Hypothalamus (tissue), 51 donors: ENCODE measurements around the gene SFMBT1.

Experiments used
- DNase-seq, 51 donors: peaks; one replicate each; lab custom pipeline; 2025; lab: John Stamatoyannopoulos, UW

SFMBT1 gene

GRCh38 chr3:53008932-53009331, 36.9 kb downstream of the SFMBT1 start:
- no peak for DNase-seq

DNA sequence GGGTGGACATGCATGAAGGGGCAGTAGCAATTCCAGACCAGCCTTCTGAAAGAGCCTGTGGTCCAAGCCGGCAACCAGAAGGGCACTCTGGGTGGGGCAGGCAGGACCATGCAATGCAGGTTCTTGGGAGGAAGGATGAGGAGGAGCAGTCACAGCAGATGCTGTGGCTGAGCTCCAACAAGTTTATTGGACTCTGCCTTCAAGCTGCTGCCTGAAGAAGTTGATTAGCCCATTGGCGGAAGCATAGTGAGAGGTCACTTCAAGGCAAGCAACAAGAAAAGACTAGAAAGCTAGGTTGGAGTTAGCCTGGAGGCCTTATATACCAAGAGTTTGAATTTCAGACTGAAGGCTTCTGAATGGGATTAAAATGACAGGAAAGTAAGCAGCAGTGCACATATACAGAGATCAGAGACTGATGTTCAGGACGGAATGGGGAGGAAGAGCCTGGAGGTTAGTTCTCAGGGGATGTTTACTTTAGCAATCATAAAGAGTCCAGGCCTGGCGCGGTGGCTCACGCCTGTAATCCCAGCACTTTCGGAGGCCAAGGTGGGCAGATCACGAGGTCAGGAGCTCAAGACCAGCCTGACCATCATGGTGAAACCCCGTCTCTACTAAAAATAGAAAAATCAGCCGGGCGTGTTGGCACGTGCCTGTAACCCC, 39.9 kb downstream of the SFMBT1 start:
- no peak for DNase-seq

DNA sequence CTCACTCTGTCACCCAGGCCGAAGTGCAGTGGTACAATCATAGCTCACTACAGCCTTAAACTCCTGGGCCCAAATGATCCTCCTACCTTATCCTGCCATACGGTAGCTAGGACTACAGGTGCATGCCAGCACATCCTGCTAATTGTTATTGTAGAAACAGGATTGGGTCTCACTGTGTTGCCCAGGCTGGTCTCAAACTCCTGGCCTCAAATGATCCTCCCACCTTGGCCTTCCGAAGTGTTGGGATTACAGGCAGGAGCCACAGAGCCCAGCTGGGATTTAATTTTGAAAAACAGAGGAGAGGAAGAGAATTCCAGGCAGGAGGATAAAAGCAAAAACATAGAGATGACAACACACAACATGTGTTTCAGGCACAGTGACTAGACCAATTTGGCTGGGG, 40.5 kb downstream of the SFMBT1 start:
- no peak for DNase-seq

- DNase-seq = no peak
These were observed 42.6 kb downstream of the SFMBT1 start for GRCh38 chr3:53003320-53003719.

DNA sequence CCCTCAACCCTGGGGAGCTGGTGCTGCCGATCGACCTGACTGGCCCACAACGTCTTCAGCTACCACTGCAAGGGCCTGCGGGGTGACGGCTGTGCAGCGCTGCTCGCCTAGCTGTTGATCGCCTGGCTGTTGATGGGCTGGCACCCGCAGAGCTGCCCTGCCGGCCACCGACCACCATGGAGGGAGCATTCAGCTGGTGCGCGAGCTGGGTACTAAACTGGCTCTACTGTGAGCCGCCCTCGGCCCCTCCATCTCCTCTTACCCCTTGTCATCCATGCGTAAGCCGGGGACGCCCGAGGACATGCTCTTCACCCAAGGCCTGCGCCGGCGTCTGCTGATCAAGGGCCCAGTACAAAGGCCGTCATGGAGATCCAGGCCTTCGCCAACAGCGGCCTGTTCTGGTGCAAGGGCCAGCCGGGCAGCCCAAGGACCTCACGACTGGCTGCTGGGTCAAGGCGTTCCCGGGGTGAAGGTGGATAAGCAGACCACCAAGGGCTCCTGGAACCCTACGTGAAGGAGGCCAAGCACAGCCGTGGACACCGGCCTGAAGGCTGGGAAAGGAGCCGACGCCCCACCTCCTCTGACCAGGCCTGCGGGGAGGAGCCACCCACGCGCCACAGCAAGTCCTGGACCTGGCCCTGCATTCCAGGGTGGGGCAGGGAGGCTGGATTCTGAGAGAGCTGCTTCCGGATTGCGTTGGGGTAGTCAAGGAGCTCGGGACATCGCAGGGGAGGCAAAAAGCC, 46.9 kb downstream of the SFMBT1 start:
- DNase-seq = no peak

GRCh38 chr3:52990637-52991036, 55.2 kb downstream of the SFMBT1 start:
- no peak for DNase-seq

- DNase-seq = no peak
These were observed 58.9 kb downstream of the SFMBT1 start for GRCh38 chr3:52986938-52987337.

DNA sequence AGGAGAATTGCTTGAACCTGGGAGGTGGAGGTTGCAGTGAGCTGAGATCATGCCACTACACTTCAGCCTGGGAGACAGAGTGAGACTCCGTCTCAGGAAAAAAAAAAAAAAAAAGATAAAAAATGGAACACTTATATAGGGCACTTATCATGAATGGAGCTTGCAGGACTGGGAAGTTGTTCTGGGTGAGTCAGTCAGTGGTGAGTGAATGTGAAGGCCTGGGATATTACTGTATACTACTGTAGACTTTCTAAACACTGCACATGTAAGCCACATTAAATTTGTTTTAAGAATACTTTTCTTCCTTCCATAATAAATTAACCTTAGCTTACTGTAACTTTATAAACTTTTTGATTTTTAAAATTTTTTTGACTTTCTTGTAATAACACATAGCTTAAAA, 59.8 kb downstream of the SFMBT1 start:
- no peak for DNase-seq

- no peak for DNase-seq
These were observed 62.0 kb downstream of the SFMBT1 start for GRCh38 chr3:52983828-52984227.

DNA sequence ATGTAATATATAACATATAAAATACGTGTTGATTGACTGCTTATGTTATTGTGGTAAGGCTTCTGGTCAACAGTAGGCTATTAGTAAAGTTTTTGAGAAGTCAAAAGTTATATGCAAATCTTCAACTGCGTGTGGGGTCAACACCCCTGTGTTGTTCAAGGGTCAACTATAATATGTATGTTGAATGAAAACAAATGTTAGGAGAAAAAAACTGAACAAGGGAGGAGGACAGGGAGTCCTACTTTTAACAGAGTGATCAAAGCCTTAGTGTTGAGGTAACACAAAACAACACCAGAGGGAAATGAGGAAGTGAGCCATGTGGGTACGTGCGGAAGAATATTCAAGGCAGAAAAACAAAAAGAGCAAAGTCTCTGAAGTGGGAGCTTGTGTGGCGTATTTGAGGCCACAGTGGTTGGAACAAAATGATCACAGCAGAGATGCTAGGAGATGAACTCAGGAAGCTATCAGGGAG, 62.5 kb downstream of the SFMBT1 start:
- peak in 1 of 51 donors; percentile 19 for DNase-seq

GRCh38 chr3:52982839-52983238, 63.0 kb downstream of the SFMBT1 start:
- no peak for DNase-seq

DNA sequence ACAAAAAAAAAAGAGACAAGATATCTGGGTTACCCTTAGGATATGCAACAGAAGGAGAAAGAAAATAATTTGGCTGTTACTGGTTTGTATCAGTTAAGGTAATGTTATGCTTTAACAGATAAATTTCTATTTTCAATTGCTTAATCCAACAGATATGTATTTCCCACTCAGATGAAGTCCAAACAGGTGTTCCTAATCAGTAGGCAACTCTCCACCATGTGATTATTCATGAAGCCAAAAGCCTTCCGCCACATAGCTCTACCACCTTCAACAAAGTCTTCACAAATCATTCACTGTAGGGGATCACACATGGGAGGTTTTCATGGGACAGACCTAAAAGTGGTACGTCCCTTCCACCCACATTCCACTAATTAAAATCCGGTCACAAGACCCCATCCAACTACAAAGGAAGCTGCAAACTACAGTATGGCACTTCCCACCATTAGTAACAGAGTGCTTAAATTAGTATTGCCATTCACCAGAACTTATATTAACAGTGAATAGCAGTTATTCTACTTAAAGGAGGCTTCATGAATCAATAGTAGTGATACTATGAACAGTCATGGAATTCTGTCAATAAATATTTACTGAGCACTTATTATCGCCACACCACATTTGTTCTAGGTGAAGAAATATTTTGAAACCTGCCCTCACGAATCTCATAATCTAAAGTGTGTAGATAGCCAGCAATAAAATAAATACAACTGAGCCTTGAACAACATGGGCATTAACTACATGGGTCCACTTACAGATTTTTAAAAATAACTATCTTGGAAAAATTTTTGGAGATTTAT, 66.5 kb downstream of the SFMBT1 start:
- no peak for DNase-seq

GRCh38 chr3:52978109-52978754, 67.6 kb downstream of the SFMBT1 start:
- no peak for DNase-seq

DNA sequence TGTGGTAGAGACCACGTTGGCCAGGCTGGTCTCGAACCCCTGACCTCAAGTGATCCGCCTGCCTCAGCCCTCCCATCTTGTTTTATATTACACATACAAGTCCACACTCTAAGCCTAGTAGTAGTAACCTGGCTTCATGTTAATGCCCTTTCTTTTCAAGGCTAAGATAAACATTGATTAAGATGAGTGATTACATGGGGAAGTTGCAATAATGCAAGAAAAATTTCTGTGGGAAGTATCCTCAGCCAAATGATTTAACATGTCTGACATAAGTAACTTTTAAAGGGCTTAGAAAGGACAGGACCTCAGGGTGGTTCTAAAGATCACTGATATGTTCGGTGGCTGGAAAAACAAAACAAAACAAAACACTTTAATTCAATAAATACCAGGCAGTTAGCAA, 72.1 kb downstream of the SFMBT1 start:
- no peak for DNase-seq

DNA sequence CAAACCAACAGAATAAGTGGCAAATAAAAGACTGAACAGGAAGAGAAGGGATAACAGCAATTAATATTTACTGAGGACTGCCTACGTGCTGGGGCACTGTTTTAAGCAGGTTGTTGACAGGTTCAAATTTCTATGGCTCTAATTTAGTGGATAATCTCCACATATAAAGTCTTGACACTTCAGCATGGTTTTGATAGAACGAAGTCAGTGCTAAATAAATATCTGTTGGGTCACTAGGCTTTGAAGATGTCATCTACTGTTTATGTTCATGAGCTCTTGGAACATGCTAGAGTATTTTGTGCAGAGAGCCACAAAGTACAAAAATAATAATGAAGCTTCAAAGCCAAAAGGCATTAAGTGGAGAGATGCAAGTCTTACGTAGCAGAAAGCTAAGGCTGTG, 74.0 kb downstream of the SFMBT1 start:
- no peak for DNase-seq

GRCh38 chr3:52967398-52967797, 78.5 kb downstream of the SFMBT1 start:
- DNase-seq = no peak

GRCh38 chr3:52962160-52962559, 83.7 kb downstream of the SFMBT1 start:
- no peak for DNase-seq

DNA sequence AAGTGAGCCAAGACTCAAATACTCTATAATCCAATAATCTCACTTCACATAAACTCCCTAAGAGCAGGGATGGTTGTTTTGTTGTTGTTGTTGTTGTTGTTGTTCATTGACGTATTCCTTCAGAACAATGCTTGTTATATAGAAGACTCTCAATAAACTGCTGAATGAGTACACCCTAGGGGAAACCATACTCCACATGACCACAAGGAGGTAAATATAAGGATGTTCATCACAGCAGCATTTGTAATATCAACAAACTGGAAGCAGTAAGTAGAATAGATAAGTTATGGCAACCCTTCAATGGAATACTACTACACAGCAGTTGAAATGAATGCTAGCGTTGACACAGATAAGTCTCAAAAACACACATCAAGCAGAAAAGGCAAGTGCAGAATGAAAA, 86.1 kb downstream of the SFMBT1 start:
- DNase-seq = no peak

DNA sequence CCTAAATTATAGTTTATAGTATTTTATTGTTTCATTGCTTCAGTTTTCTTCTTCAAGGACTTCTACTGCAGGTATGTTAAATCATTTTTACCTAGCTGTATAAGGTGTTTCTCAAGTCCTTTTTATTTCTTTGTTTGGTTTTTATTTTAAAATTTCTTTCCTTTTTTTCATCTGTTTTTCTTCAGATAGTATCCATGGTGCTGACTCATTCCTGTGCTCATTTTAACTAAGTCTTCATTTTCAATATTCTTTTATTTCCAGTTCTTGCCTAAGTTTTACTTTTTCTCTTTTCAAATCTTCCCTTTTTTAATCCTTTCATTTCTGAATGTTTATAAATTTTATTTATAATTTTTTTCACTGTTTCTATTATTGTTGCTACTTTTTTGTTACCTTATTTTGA, 106.3 kb downstream of the SFMBT1 start:
- DNase-seq = no peak

DNA sequence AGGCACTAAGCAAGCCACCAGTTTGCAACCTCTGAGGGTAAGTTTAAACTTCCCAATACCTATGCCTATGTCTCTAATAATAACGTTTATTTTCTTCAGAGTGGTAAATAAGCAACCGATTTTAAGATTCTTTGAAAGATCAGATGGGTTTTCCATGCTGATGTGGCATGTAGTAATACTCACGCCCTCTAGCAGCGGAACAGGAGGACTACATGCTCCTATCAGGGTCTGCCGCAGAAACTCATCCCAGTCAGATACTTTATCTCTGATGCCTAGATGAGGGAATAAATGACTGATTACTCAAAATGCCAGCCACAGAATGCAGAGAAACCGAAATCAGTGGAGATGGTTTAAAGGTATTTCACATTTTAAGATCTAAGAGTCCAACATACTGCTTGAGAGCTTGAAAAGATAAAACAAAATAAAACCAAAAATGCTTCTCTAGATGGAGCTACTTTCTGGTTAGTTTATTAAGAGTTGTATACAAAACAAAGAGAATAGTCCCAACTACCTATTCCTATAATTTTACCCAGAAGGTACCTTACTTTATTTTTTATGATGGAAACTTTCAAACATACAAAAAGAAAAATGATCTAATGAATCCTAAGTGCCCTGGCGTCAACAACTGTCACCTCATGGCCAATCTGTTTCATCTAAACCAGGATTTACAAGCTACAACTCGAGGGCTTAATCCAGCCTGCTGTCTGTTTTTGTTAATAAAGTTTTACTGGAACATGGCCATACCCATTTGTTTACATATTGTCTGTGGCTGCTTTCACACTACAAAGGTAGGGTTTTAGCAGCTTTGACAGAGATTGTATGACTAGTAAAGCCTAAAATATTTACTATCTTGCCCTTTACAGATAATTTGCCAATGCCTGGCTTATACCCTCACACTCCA, 111.0 kb downstream of the SFMBT1 start:
- peak in 23 of 51 donors; percentile 2 to 48 (median 32) for DNase-seq
